Measurements from ENCODE around the gene FKBP9. TPM values are rescaled to one million over a fixed set of nuclear protein-coding genes. Genes with fewer than 3 reads are reported as not detected.
"Not testable (repeated sequence)": the region's sequence is repeated elsewhere in the genome, so short reads cannot be mapped to it uniquely, and the experiment has no call there.

The FKBP9 gene, protein sequence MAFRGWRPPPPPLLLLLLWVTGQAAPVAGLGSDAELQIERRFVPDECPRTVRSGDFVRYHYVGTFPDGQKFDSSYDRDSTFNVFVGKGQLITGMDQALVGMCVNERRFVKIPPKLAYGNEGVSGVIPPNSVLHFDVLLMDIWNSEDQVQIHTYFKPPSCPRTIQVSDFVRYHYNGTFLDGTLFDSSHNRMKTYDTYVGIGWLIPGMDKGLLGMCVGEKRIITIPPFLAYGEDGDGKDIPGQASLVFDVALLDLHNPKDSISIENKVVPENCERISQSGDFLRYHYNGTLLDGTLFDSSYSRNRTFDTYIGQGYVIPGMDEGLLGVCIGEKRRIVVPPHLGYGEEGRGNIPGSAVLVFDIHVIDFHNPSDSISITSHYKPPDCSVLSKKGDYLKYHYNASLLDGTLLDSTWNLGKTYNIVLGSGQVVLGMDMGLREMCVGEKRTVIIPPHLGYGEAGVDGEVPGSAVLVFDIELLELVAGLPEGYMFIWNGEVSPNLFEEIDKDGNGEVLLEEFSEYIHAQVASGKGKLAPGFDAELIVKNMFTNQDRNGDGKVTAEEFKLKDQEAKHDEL
- 100 to 1,000 TPM; 135 to 257 (median 167) TPM for polyA plus RNA-seq (ENCODE audit: insufficient read length in 10 of 10)
- long read RNA-seq, donor 1, transcript FKBP9-201 (10 exons, 3,462 nt) = major isoform, 34 of 62 reads
- long read RNA-seq, donor 1, partial matches to known transcripts = 26 of 62 reads
- long read RNA-seq, donor 1, other reads (novel, unspliced or antisense) = 0 of 62 reads
- long read RNA-seq, donor 2, transcript FKBP9-201 (10 exons, 3,462 nt) = major isoform, 22 of 36 reads
- long read RNA-seq, donor 2, partial matches to known transcripts = 10 of 36 reads
- long read RNA-seq, donor 2, other reads (novel, unspliced or antisense) = 0 of 36 reads
- long read RNA-seq, donor 3 = 0 reads
- long read RNA-seq, donor 4, transcript FKBP9-201 (10 exons, 3,462 nt) = major isoform, 20 of 37 reads
- long read RNA-seq, donor 4, partial matches to known transcripts = 16 of 37 reads
- long read RNA-seq, donor 4, other reads (novel, unspliced or antisense) = 0 of 37 reads
- long read RNA-seq, donor 5, transcript FKBP9-201 (10 exons, 3,462 nt) = major isoform, 44 of 71 reads
- long read RNA-seq, donor 5, partial matches to known transcripts = 23 of 71 reads
- long read RNA-seq, donor 5, other reads (novel, unspliced or antisense) = 0 of 71 reads
- long read RNA-seq, donor 6, transcript FKBP9-201 (10 exons, 3,462 nt) = major isoform, 40 of 83 reads
- long read RNA-seq, donor 6, partial matches to known transcripts = 40 of 83 reads
- long read RNA-seq, donor 6, other reads (novel, unspliced or antisense) = 0 of 83 reads
- long read RNA-seq, donor 7, transcript FKBP9-201 (10 exons, 3,462 nt) = major isoform, 21 of 52 reads
- long read RNA-seq, donor 7, partial matches to known transcripts = 27 of 52 reads
- long read RNA-seq, donor 7, other reads (novel, unspliced or antisense) = 0 of 52 reads
- long read RNA-seq, donor 8, transcript FKBP9-201 (10 exons, 3,462 nt) = major isoform, 27 of 55 reads
- long read RNA-seq, donor 8, partial matches to known transcripts = 26 of 55 reads
- long read RNA-seq, donor 8, other reads (novel, unspliced or antisense) = 0 of 55 reads
- long read RNA-seq, donor 9, transcript FKBP9-201 (10 exons, 3,462 nt) = major isoform, 9 of 9 reads
- long read RNA-seq, donor 9, partial matches to known transcripts = 0 of 9 reads
- long read RNA-seq, donor 9, other reads (novel, unspliced or antisense) = 0 of 9 reads

DNA sequence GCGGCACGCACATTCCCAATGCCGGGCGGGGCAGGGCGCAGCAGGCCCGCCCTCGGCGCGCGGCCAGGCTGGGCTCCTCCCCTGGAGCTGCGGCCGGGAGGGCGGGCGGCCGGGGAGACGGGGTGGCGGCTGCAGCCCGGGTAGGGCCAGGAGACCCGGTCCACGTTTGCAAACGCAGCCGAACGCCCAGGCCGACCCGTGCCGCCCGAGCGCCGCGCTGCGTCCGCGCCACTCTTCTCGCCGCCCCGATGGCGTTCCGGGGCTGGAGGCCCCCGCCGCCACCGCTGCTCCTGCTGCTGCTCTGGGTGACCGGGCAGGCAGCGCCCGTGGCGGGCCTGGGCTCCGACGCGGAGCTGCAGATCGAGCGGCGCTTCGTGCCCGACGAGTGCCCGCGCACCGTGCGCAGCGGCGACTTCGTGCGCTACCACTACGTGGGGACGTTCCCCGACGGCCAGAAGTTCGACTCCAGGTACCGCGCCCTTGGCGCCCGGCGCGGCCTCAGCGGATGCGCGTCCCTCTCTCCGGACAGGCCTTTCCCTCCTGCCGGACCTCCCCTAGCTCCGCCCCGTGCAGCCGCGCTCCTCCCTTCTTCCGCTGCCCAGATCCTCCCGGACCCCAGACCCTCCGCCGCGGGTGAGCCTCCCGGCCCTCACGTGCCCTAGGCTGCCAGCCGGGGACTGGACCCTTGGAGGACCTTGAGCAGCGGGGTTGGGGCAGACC, at the start of gene FKBP9:
Gene FKBP9, plus strand, starts transcription at position 115 of the 720 bp plus-strand sequence. Its CDS starts 134 bp downstream, at position 249.
- DNase-seq = peak; percentile 91 to 96 (median 92)

GRCh38 chr7:32910195-32910594, 47.0 kb upstream of the FKBP9 start:
- DNase-seq = no peak

- no peak for DNase-seq
Observed at GRCh38 chr7:32914184-32914583, 43.1 kb upstream of the FKBP9 start.

- no peak for DNase-seq
Observed at GRCh38 chr7:32915041-32915536, 42.2 kb upstream of the FKBP9 start.

DNA sequence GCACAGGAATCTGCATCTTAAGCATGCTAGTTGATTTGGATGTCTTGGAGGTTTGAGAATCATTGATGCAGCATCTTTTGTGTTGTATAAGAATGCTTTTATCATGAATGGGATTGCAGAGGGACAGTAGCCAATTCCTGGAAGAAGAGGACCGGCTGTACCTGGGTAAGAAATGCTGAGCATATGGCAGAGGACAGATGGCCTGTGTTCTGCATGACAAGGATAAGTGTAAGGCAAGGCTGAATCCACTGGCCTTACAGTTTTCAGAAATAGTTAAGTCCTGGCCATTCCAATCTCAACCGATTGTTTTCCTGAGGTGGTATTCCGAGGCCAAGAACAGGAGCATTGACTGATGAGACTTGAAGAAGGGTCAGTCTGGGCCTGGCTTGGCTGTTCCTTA, 41.2 kb upstream of the FKBP9 start:
- no peak for DNase-seq

- DNase-seq = not testable (repeated sequence)
Observed at GRCh38 chr7:32916994-32917393, 40.2 kb upstream of the FKBP9 start.

DNA sequence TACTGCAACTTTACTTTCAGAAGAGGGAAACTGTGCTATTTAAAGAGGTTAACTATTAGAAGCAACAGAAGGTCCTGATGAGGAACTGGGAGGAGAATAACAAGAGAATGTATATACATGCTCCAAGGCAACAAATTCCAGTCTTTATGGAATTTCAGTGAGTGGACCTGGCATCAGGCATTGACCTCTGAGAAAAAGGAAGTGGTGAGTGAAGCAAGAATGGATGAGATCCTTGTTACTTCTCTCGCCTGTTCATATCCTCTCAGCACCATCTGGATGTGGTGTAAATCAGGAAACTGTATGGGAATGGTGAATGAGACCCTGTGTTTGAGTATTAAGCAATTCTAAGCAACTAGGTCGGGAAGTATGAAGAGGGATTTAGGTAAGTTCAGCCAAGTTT, 35.3 kb upstream of the FKBP9 start:
- no peak for DNase-seq

GRCh38 chr7:32928785-32929298, 28.4 kb upstream of the FKBP9 start:
- no peak for DNase-seq

GRCh38 chr7:32929430-32930143, 27.7 kb upstream of the FKBP9 start:
- no peak for DNase-seq

GRCh38 chr7:32930378-32930777, 26.9 kb upstream of the FKBP9 start:
- DNase-seq = no peak

DNA sequence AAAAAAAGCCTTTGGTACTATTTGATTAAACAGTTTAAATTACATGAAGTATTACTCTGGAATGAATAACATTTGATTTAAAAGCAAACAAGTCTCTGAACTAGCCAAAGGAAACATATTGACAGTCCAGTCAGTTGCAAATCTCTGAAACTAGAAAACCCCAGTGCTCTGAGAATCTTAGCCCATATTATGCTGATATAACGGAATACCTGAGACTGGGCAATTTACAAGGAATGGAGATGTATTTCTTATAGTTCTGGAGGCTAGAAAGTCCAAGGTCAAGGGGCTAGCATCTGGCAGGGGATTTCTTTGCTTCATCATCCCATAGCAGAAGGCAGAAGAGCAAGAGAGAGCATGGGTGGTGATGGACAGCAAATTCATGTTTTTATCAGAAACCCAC, 21.7 kb upstream of the FKBP9 start:
- DNase-seq = no peak

- DNase-seq = no peak
Observed at GRCh38 chr7:32936689-32937088, 20.6 kb upstream of the FKBP9 start.

GRCh38 chr7:32937344-32938174, 19.7 kb upstream of the FKBP9 start:
- peak; percentile 22 to 45 (median 26) for DNase-seq

GRCh38 chr7:32941181-32941580, 16.1 kb upstream of the FKBP9 start:
- peak in 1 of 3 donors; percentile 26 for DNase-seq

GRCh38 chr7:32941681-32942414, 15.4 kb upstream of the FKBP9 start:
- peak in 1 of 3 donors; percentile 19 for DNase-seq

- peak; percentile 80 to 92 (median 80) for DNase-seq
Observed at GRCh38 chr7:32942415-32943251, 14.6 kb upstream of the FKBP9 start.

All from muscle of back (tissue), 13 donors.